ENCODE measurements around the gene DEXI. TPM values are rescaled to one million over a fixed set of nuclear protein-coding genes. Genes with fewer than 3 reads are reported as not detected.

Gene DEXI
- total and polyA plus RNA-seq, 2 donors (not counting 1 experiment from before 2014, with no cell fraction given) = 38.8 to 49.9 TPM

DNA sequence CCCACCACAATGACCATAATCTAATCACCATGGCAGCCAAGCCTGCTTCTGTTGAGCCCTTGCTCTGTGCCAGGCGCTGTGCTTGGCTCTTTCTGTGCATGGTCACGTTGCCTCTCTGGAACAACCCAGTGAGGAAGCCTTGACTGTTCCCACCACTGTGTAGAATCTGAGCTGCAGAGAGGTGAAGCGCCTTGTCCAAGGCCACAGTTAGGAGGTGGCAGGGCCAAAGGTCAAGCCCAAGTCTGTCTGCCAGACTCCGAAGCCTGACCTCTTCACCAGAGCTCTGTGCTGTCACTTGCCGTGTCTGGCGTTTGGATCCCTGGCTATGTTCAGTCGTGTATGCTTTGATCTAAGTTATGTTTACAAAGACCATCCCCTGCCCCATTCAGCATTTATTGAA, 12.6 kb upstream of the DEXI start:
- peaks cover 15% of the 10 kb centered on the region for H3K4me1 ChIP-seq (ENCODE audit: control insufficient read depth, extremely low read depth, insufficient read depth, low read length)
- H4K20me1 ChIP-seq (ENCODE audit: control insufficient read depth, extremely low read depth, insufficient read depth, low read length) = no peaks in the 10 kb centered on the region
- no peaks in the 10 kb centered on the region for H3K36me3 ChIP-seq (ENCODE audit: control insufficient read depth, insufficient read depth, low read length)
- TF ChIP-seq, protein P1, sequence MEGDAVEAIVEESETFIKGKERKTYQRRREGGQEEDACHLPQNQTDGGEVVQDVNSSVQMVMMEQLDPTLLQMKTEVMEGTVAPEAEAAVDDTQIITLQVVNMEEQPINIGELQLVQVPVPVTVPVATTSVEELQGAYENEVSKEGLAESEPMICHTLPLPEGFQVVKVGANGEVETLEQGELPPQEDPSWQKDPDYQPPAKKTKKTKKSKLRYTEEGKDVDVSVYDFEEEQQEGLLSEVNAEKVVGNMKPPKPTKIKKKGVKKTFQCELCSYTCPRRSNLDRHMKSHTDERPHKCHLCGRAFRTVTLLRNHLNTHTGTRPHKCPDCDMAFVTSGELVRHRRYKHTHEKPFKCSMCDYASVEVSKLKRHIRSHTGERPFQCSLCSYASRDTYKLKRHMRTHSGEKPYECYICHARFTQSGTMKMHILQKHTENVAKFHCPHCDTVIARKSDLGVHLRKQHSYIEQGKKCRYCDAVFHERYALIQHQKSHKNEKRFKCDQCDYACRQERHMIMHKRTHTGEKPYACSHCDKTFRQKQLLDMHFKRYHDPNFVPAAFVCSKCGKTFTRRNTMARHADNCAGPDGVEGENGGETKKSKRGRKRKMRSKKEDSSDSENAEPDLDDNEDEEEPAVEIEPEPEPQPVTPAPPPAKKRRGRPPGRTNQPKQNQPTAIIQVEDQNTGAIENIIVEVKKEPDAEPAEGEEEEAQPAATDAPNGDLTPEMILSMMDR (conservative IDR thresholded peaks at IDR 0.05 in 1 of 2, IDR thresholded peaks at IDR 0.05 in 1 of 2; ENCODE audit: low read depth in 1 of 2, low read length in 2 of 2) = no peak
- no peak for TF ChIP-seq EZH2 (IDR thresholded peaks at IDR 0.05; ENCODE audit: low read length, missing control alignments)
- H3K79me2 ChIP-seq (ENCODE audit: control insufficient read depth, insufficient read depth, low read length) = peaks cover 7% of the 10 kb centered on the region
- no peaks in the 10 kb centered on the region for H3K27me3 ChIP-seq (ENCODE audit: control insufficient read depth, insufficient read depth, low read length)
- no peak overlapping the region for H2AFZ ChIP-seq (ENCODE audit: low read length)
- H3K4me2 ChIP-seq (ENCODE audit: extremely low read depth, insufficient read depth, low read length) = no peak overlapping the region
- H3K4me3 ChIP-seq (replicated peaks in 1 of 4; ENCODE audit: control extremely low read depth in 1 of 4, insufficient read depth in 1 of 4, low read depth in 3 of 4, low read length in 4 of 4) = no peak overlapping the region
- H3K27ac ChIP-seq (ENCODE audit: insufficient read depth, low read length) = no peak overlapping the region
- H3K9me3 ChIP-seq (ENCODE audit: control insufficient read depth, insufficient read depth, low read depth, low read length) = no peaks in the 10 kb centered on the region
- no peak overlapping the region for H3K9ac ChIP-seq (ENCODE audit: insufficient read depth, low read length)
- DNase-seq (ENCODE audit: low read depth in 2 of 2) = no peak

DNA sequence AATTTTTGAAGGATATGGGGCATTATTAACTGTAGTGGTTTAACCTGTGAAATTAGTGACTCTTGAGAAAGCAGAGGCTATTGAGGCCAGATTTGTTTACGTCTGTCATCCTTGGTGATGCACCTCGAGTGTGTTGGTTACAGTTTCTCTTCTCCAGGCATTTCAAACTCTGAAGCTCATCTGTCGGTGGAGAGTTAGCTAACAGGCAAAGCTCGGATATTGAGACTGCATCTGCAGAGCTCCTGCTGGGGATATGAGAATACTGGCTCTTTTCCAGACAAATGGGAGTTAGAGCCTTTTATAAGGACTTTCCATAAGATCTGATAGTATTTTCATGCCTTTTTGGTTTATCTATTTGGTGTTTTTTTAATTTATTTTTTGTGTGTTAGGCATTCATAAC, 8.8 kb upstream of the DEXI start:
- H3K27me3 ChIP-seq (ENCODE audit: control insufficient read depth, insufficient read depth, low read length) = no peaks in the 10 kb centered on the region
- DNase-seq (ENCODE audit: low read depth in 2 of 2) = no peak
- H3K79me2 ChIP-seq (ENCODE audit: control insufficient read depth, insufficient read depth, low read length) = peaks cover 20% of the 10 kb centered on the region
- peaks cover 5% of the 10 kb centered on the region for H3K4me1 ChIP-seq (ENCODE audit: control insufficient read depth, extremely low read depth, insufficient read depth, low read length)
- H4K20me1 ChIP-seq (ENCODE audit: control insufficient read depth, extremely low read depth, insufficient read depth, low read length) = no peaks in the 10 kb centered on the region
- H3K4me3 ChIP-seq (replicated peaks in 1 of 4; ENCODE audit: control extremely low read depth in 1 of 4, insufficient read depth in 1 of 4, low read depth in 3 of 4, low read length in 4 of 4) = no peak overlapping the region
- no peak overlapping the region for H2AFZ ChIP-seq (ENCODE audit: low read length)
- H3K4me2 ChIP-seq (ENCODE audit: extremely low read depth, insufficient read depth, low read length) = no peak overlapping the region
- H3K27ac ChIP-seq (ENCODE audit: insufficient read depth, low read length) = no peak overlapping the region
- H3K9me3 ChIP-seq (ENCODE audit: control insufficient read depth, insufficient read depth, low read depth, low read length) = no peaks in the 10 kb centered on the region
- H3K9ac ChIP-seq (ENCODE audit: insufficient read depth, low read length) = no peak overlapping the region
- TF ChIP-seq, protein P1 (conservative IDR thresholded peaks at IDR 0.05 in 1 of 2, IDR thresholded peaks at IDR 0.05 in 1 of 2; ENCODE audit: low read depth in 1 of 2, low read length in 2 of 2) = no peak
- no peak for TF ChIP-seq EZH2 (IDR thresholded peaks at IDR 0.05; ENCODE audit: low read length, missing control alignments)
- no peaks in the 10 kb centered on the region for H3K36me3 ChIP-seq (ENCODE audit: control insufficient read depth, insufficient read depth, low read length)

DNA sequence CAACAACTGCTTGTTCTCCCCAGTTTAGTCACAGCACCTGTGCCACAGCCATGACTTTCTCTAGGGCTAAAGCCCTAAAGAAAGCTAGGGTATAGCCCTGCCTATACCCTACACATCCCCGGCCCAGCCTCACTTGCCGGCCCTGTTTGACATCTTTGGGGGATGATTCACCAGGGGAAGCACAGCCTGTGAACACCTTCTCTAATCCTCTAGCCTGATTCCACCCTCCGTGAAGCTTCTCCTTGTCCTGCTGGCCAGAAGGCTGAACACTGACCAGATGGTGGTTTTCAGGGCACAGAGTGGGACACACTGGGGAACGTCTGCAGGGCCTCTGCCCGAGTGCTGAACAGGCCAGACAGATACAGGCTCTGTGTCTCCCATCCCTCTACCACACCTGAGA, 8.1 kb upstream of the DEXI start:
- peaks cover 23% of the 10 kb centered on the region for H3K79me2 ChIP-seq (ENCODE audit: control insufficient read depth, insufficient read depth, low read length)
- H3K9me3 ChIP-seq (ENCODE audit: control insufficient read depth, insufficient read depth, low read depth, low read length) = no peaks in the 10 kb centered on the region
- H3K4me3 ChIP-seq (replicated peaks in 1 of 4; ENCODE audit: control extremely low read depth in 1 of 4, insufficient read depth in 1 of 4, low read depth in 3 of 4, low read length in 4 of 4) = no peak overlapping the region
- H3K27me3 ChIP-seq (ENCODE audit: control insufficient read depth, insufficient read depth, low read length) = no peaks in the 10 kb centered on the region
- H4K20me1 ChIP-seq (ENCODE audit: control insufficient read depth, extremely low read depth, insufficient read depth, low read length) = no peaks in the 10 kb centered on the region
- no peak overlapping the region for H3K27ac ChIP-seq (ENCODE audit: insufficient read depth, low read length)
- peaks cover 5% of the 10 kb centered on the region for H3K4me1 ChIP-seq (ENCODE audit: control insufficient read depth, extremely low read depth, insufficient read depth, low read length)
- TF ChIP-seq, protein P1 (conservative IDR thresholded peaks at IDR 0.05 in 1 of 2, IDR thresholded peaks at IDR 0.05 in 1 of 2; ENCODE audit: low read depth in 1 of 2, low read length in 2 of 2) = no peak
- TF ChIP-seq EZH2 (IDR thresholded peaks at IDR 0.05; ENCODE audit: low read length, missing control alignments) = no peak
- H3K36me3 ChIP-seq (ENCODE audit: control insufficient read depth, insufficient read depth, low read length) = no peaks in the 10 kb centered on the region
- H3K9ac ChIP-seq (ENCODE audit: insufficient read depth, low read length) = no peak overlapping the region
- no peak for DNase-seq (ENCODE audit: low read depth in 2 of 2)
- H2AFZ ChIP-seq (ENCODE audit: low read length) = no peak overlapping the region
- H3K4me2 ChIP-seq (ENCODE audit: extremely low read depth, insufficient read depth, low read length) = no peak overlapping the region
